GM19023 (cell line): Measurements from ENCODE around the gene ACSM2B.
"Not testable (repeated sequence)": the region's sequence is repeated elsewhere in the genome, so short reads cannot be mapped to it uniquely, and the experiment has no call there.

Experiments used
- ATAC-seq: cut with Tn5 transposase; IDR thresholded peaks from one replicate; pipeline ENCODE4 v1.9.1; 2021; ENCODE audit warnings: mild to moderate bottlenecking, moderate library complexity; ENCODE audit not compliant: unreplicated experiment

The ACSM2B gene

DNA sequence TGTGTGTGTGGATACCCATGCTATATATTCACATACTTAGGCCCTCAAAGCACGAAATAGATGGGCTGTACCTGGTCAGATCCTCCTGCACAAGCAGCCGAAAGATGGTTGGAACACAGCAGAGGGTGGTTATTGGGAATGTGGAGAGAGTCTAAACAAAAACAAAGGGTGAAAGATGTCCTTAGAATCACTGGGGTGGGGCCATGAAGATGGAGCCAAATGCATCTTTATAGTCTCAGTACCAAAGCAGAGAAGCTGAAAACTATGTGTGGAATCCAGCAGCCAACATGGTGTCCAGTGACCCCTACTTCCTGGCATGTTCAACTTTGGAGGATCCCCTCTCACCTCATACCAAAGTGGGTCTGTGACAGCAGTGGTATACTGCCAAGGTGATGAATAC, 19.5 kb upstream of the ACSM2B start:
- not testable (repeated sequence) for ATAC-seq

DNA sequence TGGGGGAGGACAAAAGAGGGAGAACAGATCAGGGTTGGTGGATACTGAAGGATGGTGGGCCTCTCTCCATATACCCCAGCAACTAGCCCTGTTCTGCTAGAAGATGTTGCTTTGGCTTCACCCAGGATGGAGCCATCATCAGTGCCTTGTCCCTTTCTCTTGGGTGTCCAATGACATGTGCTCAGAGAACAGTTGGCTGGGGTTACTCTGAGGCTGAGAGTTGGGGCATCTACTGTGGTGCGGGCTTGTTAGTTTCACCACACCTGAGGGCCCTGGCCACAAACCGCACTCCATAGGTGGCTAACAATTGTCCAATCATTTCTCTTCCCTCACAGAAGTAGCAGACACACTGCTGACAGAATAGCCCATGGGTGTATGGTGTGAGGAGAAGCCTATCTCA, 18.9 kb upstream of the ACSM2B start:
- ATAC-seq: not testable (repeated sequence)

DNA sequence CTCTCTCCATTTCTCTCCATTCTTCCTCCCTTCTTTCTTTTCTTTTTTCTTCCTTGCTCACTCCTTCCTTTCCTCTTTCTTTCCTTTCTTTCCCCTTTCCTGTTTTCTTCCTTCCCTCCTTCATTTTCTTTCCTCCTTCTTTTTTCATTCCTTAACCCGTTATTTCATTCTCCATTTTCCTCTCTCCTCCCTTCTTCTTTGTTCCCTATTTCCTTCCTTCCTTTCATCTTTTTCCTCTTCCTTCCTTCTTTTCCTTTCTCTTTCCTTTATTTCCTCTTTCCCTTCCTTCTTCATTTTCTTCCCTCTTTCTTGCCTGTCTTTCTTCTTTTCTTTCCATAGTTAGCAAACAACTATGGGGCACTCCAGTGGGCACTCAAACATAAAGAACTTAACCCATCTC, 16.6 kb upstream of the ACSM2B start:
- not testable (repeated sequence) for ATAC-seq

DNA sequence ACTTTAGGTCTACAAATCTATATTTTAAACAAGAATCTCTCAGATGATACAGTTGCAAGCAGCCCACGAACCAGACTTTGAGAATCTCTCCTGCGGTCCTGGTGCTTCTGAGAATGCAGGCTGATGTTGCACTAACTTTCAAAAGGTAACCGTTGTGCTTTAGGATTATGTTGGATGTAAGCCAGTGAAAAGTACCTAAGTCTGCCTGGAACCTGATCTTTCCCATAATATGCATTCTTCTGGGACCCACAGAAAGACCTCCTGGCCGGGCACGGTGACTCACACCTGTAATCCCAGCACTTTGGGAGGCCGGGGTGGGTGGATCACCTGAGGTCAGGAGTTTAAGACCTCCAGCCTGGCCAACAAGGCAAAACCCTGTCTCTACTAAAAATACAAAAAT, 13.3 kb upstream of the ACSM2B start:
- ATAC-seq: not testable (repeated sequence)

DNA sequence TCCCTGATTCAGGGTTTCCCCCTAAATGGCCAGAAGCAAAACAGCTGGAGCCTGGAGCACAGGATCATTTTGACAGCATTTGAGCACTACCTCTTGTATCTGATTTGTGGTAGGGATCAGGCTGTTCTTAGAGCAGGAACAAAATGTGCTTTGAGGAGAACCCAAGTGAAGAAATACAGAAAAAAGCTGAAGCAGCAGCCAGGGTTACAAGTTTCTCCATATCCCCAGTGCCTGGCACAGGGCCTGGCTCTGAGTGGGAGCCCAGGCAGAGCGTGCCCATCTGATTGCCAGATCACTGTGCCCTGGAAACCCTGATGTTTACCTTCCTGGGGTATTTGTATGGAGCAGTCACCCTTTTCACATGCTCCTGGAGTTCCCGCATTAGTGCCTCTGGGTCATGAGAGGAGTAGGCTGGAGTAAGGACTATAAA, 11.5 kb upstream of the ACSM2B start:
- not testable (repeated sequence) for ATAC-seq

DNA sequence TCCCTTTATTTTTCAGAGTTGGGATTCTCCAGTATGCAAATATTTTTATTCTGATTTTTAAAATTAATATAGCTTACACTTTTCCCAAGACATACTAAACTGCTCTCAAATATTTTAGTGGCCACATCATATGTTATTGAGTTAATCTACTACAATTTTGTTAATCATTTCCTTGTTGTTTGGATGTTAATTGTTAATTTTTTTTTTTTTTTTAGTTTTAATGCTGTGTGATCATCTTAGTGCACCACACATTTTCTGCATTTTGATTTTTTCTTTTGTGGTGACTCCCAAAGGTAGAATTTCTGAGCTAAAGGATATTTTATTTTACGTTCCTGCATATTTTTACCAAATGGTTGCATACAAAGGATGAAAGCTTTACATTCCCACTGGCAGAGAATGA, 10.5 kb upstream of the ACSM2B start:
- ATAC-seq: not testable (repeated sequence)

DNA sequence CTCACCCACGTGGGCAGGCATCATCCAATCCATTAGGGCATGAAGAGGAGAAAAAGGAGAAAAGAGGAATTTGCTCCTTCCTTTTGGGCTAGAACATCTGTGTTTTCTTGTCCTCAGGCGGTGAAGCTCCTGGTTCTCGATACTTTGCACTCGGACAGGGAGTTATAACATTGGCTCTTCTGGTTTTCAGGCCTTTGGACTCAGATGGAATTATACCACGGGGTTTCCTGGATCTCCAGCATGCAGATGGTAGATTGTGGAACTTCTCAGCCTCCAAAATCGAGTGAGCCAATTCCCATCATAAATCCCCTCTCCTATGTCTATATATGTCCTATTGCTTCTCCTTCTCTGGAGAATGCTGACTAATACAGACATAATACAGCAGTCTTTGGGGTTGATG, 9.9 kb upstream of the ACSM2B start:
- ATAC-seq: not testable (repeated sequence)

DNA sequence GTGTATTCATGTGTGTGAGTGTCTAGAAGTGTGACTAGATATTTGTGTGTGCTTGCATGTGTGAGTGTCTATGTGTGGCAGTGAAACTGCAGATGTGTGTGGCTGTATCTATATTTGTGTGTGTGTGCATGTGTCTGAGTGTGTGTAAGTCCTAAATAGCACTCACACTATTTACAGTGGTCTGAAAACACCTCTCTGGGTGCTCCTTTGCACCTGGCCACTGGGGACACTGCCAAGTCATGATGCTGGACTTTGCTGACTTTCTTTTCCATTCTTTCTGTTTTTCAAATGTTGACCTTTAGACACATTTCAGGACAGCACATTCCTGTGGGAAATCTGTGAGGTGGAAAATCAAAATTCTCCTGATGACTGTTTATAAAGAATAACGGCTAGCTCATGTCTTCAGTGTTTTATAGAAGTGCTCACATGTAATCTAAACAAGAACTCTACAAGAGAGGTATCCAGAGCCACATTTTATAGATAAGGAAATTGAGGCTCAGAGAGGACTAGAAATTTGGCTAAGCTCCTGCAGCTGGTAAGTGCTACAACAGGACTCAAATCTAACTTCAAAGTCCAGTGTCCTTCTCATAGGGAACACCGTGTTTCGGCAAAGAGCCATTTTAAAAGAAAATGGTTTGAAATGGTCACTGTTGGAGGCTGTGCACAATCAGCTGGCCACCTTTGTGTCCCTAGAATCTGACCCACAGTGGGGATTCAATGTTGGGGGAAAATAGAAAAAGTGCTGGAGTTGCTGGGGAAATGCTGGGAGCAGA, 4.5 kb upstream of the ACSM2B start:
- not testable (repeated sequence) for ATAC-seq

DNA sequence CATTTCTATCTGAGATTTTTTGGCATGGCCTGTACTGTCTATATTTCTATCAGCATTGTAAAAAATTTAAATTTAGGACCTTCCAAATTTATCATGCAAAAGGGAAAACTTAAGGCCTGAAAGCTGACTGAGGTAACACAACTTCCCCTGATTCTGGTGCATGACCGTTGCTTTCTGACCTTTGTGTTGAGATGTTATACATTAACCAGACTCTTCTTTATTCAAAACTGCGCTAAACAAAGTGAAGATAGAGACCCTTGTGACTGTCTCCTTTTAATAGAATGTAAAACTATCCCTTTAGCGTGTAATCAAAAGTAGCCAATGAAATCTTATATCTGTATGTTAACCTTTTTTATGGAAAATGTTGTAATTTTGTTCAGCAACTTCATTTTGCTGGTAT, 1.9 kb upstream of the ACSM2B start:
- not testable (repeated sequence) for ATAC-seq

DNA sequence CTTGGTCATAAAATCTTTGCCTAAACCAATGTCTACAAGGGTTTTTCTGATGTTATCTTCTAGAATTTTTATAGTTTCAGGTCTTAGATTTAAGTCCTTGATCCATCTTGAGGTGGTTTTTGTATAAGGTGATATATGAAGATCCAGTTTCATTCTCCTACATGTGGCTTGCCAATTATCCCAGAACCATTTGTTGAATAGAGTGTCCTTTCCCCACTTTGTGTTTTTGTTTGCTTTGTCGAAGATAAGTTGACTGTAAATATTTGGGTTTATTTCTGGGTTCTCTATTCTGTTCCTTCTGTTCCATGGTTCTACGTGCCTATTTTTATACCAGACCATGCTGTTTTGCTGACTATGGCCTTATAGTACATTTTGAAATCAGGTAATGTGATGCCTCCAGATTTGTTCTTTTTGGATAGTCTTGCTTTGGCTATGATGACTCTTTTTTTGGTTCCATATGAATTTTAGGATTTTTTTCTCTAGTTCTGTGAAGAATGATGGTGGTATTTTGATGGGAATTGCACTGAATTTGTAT, 7.0 kb downstream of the ACSM2B start:
- not testable (repeated sequence) for ATAC-seq

DNA sequence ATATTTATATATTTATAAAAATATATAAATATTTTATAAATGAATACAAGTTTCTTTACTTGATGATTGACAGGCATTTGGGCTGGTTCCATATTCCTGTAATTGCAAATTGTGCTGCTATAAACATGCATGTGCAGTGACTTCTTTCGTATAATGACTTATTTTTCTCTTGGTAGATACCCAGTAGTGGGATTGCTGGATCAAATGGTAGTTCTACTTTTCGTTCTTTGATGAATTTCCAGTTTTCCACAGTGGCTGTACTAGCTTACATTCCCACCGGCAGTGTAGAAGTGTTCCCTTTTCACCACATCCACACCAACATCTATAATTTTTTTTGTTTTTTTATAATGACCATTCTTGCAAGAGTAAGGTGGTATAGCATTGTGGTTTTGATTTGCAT, 7.8 kb downstream of the ACSM2B start:
- no peak for ATAC-seq

DNA sequence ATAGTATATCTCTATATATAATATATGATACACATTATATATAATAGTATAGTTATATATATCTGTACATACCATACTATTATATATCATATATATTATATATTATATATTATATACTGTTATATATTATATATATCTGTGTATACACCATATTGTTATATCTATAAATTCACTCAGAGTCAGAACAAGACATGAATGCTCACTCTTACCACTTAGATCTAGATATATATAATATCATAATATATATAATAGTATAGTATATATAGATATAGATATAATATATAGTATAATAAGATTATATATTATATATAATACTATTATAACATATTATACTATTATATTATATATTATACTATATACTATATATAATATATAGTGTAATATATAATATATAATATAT, 9.3 kb downstream of the ACSM2B start:
- ATAC-seq: no peak

DNA sequence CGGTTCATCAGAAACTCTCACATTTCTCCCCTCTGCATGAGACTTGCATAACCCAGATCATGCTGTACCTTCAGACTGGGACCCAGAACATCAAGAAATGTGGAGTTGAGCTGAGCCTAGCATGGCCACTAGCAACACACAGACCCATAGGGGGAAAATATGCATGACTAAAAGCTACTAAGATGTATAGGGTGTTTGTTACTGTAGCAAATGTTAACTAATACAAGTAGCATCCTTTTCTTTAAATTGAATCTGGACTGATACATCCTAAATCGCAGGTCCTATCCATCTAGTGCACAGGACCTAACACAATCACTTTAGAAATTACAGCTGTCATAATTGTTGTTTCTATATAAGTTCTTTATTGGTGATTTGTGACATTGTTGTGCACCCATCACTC, 10.8 kb downstream of the ACSM2B start:
- ATAC-seq: not testable (repeated sequence)

DNA sequence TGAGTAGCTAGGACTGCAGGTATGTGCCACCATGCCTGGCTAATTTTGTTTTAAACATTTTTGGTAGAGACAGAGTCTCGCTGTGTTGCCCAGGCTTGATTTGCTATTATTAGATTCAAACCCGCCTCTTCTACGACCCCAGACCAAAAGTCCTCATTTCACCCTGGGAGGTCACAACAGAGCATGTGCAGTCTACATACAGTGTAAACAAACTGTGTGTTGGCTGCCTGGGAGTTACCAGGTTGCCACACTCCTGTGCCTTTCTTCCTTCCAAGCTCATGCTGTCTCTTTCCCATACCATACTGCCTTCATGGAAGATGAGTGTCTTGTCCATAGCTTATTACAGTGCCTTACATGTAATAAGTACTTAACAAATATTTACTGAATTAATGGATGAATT, 11.9 kb downstream of the ACSM2B start:
- not testable (repeated sequence) for ATAC-seq

DNA sequence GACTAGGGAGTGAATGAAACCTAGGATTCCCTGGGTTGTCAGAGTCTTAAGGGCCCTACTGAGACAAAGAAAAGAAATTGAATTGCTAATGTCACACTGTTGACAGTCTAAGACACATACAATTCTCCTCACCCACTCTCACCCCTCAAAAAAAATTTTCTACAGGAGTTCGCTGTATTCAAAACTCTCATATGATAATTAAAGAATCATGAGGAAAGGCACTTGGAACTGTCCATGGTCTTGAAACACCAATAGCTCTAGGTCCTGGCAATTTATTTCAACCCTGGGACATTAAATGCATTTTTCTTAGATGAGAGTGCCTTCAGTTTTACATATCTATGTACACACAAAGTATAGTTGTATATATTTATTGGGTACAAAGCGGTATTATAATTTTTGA, 20.5 kb downstream of the ACSM2B start:
- not testable (repeated sequence) for ATAC-seq

DNA sequence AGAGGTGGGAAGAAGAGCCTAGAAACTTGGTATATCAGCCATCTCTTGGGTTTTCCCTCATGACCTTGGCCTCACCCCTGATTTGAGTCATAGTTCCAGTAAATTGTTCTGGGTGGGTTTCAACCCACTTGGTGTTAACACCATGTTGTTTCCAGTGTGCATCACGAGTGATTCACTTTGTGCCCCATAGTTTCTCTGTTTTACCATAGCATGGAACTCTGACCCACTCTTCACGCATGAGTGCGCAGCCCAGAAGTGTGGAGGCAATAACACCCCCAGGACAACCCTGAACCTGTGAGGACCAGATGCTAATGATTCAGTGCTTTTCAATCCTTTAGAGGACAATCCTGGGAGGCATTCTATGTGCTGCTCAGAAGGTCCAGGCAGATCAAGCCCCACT, 21.5 kb downstream of the ACSM2B start:
- ATAC-seq: not testable (repeated sequence)

DNA sequence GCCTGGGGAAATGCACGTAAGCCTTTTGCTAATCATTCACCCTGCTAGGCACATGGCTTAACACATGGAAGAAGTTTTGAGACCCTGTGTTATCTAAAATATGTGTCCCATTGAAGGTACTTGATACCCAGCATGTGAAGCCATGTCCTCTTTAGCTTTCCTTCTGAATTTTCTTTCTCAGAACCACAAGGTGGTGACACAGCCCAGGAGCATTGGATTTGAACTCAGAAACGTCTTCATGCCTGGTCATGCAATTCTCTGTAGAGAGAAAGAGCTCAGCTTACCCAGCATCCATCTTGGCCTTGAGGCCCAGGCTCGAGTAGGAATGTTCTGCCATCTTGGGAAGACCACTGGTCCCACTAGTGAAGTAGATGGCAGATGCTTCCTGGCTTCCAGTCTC, 22.7 kb downstream of the ACSM2B start:
- not testable (repeated sequence) for ATAC-seq

DNA sequence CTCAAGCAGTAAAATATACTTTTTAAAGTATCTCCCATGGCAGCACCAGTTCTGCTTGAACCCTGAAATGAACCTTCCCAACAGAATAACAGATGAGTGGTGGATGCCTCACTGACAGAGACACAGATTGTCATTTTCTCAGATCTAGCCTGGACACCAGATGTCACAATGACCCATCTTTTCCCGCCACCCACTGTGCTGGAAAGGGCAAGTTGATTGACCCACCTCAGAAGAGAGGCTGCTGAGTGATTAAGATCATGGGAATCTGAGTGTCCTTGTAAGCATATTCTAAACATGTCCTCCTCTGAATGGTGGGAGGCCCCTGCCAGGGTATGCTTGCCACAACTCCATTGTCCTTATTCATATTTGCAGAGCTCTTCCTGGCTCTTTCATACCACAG, 29.2 kb downstream of the ACSM2B start:
- ATAC-seq: not testable (repeated sequence)

DNA sequence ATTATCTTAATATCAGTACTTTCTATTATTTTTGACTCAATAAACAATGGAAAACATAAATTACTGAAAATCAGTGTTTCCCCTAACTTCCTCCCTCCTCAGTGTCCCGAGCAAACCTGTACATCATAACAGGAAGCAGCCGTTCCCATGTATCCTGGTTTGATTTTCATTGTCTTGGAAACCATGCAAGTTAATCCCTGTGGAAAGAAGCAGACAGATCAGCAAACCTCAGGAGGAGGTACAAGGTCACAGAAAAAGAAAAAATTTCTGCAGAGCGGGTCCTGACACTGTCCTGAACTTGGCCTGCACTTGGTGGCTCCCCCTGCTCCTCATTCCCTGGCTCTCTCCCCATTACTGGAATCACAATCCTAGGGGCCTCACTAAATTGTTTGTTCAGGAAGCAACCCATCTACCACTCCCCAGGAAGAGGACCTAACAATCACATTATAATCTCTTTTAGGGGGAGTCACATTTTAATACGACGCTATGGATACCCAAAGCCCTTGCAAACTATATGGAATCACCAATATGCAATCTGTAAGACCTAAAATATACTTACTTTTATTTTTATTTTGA, 29.8 kb downstream of the ACSM2B start:
- ATAC-seq: not testable (repeated sequence)

DNA sequence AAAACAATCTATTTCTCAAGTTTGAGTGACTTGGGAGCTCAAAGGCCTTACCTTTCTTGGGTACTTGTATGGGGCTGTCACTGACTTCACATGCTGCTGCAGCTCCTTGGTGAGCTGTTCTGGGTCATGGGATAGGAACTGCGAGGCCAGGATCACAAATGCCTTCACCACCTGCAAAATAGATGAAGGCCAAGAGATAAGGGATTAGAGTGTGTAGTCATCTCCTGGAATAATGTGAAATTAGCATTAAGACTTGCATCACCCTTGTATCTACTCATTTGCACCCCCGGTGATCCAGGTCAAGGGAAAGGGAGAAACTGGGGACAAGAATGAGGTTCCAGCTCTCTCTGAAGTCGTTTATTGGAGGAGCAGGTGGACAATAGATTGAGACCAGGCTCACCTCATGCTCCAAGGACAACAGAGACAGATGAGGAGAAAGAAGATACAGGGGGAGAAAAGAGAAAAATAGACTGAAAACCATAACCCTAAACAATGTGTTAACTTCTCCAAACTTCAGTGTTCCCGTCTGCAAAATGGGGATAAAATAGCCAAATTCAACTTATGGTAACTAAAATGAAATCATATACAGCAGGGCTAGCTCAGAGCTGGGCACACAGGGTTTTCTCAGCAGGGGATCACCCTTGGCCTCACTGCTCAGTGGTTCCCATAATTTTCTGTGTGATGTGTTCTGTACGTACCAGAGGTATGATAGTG, 35.4 kb downstream of the ACSM2B start:
- not testable (repeated sequence) for ATAC-seq

DNA sequence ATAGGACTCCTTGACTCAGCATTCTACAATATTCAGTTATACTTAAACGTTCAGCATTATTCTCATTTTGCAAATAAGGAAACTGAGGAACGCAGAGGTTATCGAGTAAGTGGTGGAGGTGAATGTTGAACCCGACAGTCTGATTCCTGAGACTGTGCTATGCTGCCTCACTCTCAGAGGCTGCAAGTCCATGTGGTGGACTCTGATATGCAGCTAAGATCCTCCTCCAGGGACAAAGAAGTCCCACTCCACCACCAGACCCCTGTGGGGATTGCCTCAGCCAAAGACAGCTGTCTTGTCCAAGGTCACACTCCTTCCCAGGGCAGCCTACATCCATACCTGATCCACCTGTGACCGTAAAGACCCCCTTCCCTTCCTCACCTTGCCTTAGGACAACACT, 37.5 kb downstream of the ACSM2B start:
- no peak for ATAC-seq

DNA sequence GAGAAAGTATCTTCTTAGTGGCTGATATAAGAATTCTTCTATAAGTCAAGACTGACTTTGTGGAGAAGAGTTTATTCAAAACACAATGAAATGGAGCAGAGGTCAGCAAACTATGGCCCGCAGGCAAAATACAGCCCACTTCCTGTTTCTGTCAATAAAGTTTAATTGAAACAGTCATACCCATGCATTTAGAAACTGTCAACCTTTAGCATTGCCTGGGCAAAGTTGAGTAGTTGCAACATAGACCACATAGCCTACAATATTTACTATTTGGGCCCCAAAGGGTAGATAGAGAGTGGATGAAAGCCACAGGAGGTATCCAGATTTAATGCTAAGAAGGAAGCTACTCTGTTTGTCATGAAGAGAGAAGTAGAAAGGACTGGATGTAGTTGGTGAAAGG, 38.0 kb downstream of the ACSM2B start:
- ATAC-seq: no peak
